ENCODE measurements around the gene PAPOLG.

PAPOLG gene

GRCh38 chr2:60756097-60757087, at the start of gene PAPOLG:
TSS of gene PAPOLG (plus strand) at chr2:60756268. CDS start at chr2:60756479, 211 bp downstream.
- DNase-seq (ENCODE audit: low spot score) = peak; percentile 96

- DNase-seq (ENCODE audit: low spot score) = peak; percentile 42
Observed at GRCh38 chr2:60707750-60708371, 48.2 kb upstream of the PAPOLG start.

DNA sequence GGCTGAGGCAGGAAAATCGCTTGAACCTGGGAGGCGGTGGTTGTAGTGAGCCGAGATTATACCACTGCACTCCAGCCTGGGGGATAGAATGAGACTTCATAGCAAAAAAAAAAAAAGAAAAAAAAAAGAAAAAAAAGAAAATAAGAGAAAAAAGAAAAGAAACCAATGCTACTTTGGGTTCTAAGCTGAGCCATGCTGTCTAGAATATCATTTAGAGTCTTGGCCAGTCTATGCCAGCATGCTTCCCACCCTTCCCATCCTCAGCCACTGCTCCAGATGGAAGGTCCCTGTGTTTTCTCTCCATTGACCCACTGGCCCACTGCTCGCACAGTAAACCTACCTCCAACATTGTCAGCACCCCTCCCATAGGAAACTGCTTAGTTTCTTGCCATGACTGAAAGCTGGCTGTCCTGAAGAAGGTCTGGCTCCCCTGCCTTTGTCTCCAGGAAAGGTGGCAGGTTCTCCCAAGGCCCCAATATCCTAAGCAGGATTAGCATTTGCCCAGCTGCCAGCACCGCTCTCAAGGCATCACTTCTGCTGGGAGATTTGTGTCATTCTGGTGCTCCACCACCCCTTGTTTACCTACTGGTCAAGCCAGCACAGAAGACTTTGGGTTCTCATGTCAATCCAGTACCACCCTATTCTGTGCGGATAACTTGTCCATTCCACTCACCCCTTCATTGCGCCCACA, 47.3 kb upstream of the PAPOLG start:
- DNase-seq (ENCODE audit: low spot score) = peak; percentile 61

DNA sequence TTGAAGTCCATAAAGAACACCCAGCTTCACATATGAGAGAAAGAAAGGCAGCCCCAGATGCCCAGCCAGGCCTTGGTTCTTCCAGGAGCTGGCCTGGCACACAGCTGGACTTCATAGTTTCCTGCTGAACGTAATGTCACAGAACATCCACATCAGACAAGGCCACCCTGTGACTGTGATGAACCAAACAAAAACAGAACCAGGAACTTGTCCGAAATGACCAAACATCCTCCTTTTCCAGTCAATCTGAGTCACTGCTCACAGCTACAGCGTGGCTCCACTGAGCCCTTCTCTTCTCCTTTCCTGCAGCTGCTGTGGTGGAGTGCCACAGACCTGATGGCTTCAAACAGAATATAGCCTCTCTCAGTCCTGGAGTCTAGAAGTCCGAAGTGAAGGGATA, 45.4 kb upstream of the PAPOLG start:
- DNase-seq (ENCODE audit: low spot score) = no peak

DNA sequence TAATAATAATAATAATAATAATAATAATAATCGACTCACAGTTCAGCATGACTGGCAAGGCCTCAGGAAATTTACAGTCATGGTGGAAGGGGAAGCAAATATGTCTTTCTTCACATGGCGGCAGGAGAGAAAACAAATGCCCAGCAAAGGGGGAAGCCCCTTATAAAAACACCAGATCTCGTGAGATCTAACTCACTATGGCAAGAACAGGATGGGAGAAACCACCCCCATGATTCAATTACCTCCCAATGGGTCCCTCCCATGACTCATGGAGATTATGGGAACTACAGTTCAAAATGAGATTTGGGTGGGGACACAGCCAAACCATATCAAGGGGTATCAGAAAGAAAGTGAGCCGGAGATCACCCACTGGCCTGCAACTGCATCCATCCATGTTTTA, 40.5 kb upstream of the PAPOLG start:
- DNase-seq (ENCODE audit: low spot score) = no peak

DNA sequence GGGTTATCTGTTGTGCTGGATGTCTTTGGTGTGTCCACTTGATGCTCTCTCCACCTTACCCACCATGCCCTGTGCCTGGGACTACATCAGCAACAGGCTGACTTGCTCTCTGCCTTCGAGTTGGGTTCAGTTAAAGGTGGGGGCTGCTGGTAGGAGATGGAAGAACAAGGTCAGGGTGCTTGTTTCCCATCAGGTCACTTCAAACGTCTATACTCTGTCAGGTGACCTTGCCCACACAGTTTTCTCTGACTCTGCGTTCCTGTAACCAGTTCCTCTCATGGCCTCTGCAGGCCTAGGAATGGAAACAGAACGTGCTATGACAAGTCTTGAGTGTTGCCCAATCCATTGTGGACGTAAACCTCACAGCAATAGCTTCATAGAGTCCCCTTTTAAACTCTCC, 38.4 kb upstream of the PAPOLG start:
- no peak for DNase-seq (ENCODE audit: low spot score)

DNA sequence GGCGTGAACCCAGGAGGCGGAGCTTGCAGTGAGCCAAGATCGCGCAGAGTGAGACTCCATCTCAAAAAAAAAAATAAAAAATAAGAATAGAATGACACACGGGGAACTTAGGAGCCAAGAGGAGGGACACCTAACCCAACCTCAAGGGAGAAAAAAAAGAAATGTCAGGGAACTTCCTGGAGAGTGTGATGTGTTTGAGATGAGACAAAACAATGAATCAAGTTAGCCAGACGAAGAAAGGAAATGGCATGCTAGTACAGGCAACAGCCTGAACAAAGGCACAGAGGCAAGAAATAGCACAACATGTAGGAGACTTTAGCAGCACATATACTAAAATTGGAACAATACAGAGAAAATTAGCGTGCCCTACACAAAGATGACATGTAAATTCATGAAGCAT, 36.7 kb upstream of the PAPOLG start:
- no peak for DNase-seq (ENCODE audit: low spot score)

DNA sequence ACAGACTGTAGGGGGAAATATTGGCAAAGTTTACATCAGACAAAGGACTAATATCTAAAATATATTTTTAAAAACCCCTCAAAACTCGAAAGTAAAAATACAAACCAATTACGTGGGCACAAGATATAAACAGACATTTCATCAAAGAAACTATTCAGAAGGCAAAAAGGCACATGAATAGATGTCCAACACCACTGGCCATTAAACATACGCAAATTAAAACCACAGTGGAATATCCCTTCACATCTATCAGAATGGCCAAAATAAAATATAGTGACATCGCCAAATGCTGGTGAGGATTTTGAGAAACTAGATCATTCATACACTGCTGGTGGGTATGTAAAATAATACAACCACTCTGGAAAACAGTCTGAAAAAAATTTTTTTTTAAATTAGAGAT, 30.6 kb upstream of the PAPOLG start:
- no peak for DNase-seq (ENCODE audit: low spot score)

DNA sequence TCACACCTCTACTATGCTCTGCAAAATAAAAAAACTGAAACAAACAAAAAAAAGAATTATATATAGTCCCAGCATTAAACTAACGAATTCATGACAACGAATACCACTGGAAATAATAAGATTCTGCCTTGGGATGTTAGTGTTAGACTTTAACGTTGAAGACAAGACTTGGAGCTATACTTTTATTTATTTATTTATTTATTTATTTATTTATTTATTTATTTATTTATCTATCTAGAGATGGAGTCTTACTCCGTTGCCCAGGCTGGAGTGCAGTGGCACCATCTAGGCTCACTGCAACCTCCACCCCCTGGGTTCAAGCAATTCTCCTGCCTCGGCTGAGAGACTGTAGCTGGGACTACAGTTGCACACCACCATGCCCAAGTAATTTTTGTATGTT, 27.2 kb upstream of the PAPOLG start:
- no peak for DNase-seq (ENCODE audit: low spot score)

GRCh38 chr2:60735496-60736250, 20.4 kb upstream of the PAPOLG start:
- DNase-seq (ENCODE audit: low spot score) = peak; percentile 65

DNA sequence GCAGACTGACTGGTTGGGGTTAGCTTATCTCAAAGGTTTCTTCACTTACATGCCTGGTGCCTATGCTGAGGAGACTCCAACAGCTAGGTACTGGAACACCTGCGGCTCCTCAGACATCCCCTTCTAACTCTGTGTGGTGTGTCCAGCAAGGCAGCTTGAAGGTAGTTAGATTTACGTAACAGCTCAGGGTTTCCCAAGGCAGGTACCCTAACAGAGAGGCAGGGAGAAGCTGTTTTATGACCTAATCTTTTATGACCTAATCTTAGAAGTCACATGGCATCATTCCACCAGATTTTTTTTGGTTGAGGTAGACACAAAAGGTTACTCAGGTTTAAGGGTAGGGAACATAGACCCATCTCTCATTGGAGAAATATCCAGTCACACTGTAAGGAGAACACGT, 17.4 kb upstream of the PAPOLG start:
- DNase-seq (ENCODE audit: low spot score) = no peak

DNA sequence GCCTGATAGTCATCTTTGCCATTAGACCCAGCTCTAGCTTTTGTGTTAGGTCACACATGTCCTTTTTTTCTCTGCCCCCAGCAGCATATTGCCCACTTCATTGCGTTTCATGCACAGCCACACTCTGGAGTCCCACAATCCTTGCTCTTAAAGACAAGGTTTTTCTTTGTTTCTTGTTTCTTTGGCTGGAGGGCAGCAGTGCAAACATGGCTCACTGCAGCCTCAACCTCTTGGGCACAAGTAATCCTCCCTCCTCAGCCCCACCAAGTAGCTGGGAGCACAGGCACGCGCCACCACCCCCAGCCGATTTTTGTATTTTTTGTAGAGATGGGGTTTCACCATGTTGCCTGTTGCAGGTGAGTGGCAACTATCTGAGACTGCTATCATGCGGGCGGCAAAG, 16.9 kb upstream of the PAPOLG start:
- DNase-seq (ENCODE audit: low spot score) = no peak

DNA sequence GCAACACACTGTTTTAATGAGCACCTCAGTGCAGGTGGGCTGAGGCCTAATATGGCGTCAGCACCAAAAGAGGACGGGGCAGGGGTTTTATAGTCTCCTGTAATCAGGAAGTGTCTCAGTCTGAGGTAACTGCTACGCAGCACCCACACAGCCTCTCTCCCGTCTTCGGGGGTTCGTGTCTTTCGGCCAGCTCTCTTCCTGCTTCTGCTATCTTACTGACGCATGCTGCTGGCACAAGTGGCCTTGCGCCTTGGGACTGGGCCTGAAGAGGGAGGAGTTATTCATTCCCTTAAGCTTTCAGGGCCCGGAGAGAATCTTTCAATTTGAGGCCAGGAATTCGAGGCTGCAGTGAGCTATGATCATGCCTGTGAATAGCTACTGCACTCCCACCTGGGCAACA, 14.5 kb upstream of the PAPOLG start:
- no peak for DNase-seq (ENCODE audit: low spot score)

DNA sequence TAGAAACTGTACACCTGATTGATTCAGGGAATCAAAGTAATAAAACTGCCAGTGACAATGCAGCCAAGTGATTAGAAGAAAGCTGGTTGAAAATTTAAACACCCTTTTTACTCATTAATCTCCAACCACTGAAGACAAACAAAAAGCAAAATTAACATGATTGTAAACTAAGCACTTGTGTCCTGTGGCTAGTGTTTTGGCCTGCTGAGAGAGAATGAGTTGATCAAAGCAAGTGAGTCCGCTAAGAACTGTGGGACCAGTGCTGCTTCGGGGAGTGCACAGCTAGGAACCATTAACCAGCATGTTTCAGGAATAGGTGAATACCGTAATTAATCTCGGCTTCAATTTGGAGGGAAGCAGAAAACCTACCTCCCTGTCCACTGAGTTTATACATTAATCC, 13.6 kb upstream of the PAPOLG start:
- DNase-seq (ENCODE audit: low spot score) = no peak

- DNase-seq (ENCODE audit: low spot score) = no peak
Observed at GRCh38 chr2:60745330-60745729, 10.7 kb upstream of the PAPOLG start.

DNA sequence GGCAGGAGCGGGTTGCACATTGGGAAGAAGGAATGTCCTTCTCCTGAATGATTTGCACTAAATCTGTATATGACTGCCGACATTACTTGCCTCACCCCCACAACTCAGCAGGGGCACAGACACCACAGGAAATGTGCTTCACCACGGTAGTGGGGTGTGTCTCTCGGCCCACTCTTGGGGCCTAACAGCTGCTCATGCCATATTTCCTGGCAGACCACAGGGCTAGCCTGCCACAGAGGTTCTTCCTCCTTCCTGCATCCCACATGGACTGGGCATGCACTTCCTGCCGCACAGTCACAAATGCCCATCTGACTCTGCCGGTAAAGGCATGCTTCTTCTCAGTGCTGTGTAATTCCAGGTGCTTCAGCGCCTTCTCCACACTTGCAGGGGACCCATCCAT, 10.3 kb upstream of the PAPOLG start:
- DNase-seq (ENCODE audit: low spot score) = no peak

GRCh38 chr2:60746318-60746717, 9.8 kb upstream of the PAPOLG start:
- DNase-seq (ENCODE audit: low spot score) = no peak

GRCh38 chr2:60759654-60760053, 3.6 kb downstream of the PAPOLG start:
- no peak for DNase-seq (ENCODE audit: low spot score)

GRCh38 chr2:60764736-60765534, 8.9 kb downstream of the PAPOLG start:
- no peak for DNase-seq (ENCODE audit: low spot score)

GRCh38 chr2:60766283-60766682, 10.2 kb downstream of the PAPOLG start:
- DNase-seq (ENCODE audit: low spot score) = no peak

- DNase-seq (ENCODE audit: low spot score) = no peak
Observed at GRCh38 chr2:60771508-60771907, 15.4 kb downstream of the PAPOLG start.
